HepG2 (cell line): ENCODE measurements around the gene ATP10A. TPM values are rescaled to one million over a fixed set of nuclear protein-coding genes. Genes with fewer than 3 reads are reported as not detected.

Experiments used
- ATAC-seq: fragments of 200-7000 bp; cut with Tn5 transposase; 3 replicates; pipeline ENCODE4 v1.9.1; 2020; ENCODE audit warnings: mild to moderate bottlenecking, moderate library complexity
- BruUV-seq: library from RNA; stranded (reverse); fragments of 400-500 nt; replicated peaks from 2 replicates; lab custom pipeline; 2021; lab: Mats Ljungman, UMichigan
- CTCF ChIA-PET: fragments of 300-600 bp; formaldehyde crosslinking; extraction: SDS; loops from one replicate; lab custom pipeline; 2021; ENCODE audit warnings: low total read pairs, inconsistent platforms, low intra/inter-chr PET ratio; lab: Yijun Ruan, JAX
- POLR2A ChIA-PET: fragments of 350-600 bp; sonication (Branson Sonifier 250); formaldehyde crosslinking; loops from one replicate; lab custom pipeline; 2020; ENCODE audit warnings: antibody characterized with exemption, inconsistent platforms; lab: Yijun Ruan, JAX
- DNase-seq: peaks from one replicate; pipeline ENCODE4 v3.0.0-alpha.2; 2015; ENCODE audit warnings: low spot score
- FAIRE-seq: peaks from 3 replicates; lab custom pipeline; 2011; peaks lifted over from hg19 to GRCh38; lab: Jason Lieb, UNC
- H2AFZ ChIP-seq: one replicate; pipeline ENCODE4 v1.6.1; 2011; ENCODE audit warnings: low read length, inconsistent platforms
- H3K27ac ChIP-seq: fragments of 300-600 bp; 3 replicates; pipeline ENCODE4 v1.8.0; 2011; ENCODE audit warnings: mixed run types, mild to moderate bottlenecking, mixed read lengths, low read length, inconsistent platforms; ENCODE audit not compliant: insufficient read depth; ENCODE audit errors: extremely low read length
- H3K27me3 ChIP-seq, 2 experiments: fragments of 200-600 bp in 1 of 2; 2 replicates in 1 of 2; 3 replicates in 1 of 2; pipeline versions ENCODE4 v1.6.0 to v1.8.0; 2011; ENCODE audit warnings: low read length in 2 of 2, mild to moderate bottlenecking in 2 of 2, moderate library complexity in 2 of 2, inconsistent platforms in 1 of 2; ENCODE audit not compliant: insufficient read depth in 2 of 2, control insufficient read depth in 1 of 2
- H3K36me3 ChIP-seq, 2 experiments: fragments of 200-600 bp in 1 of 2; replicated peaks in 1 of 2; 2 replicates in 1 of 2; 3 replicates in 1 of 2; pipeline versions ENCODE4 v1.5.1 to v1.8.0; 2011; ENCODE audit warnings: low read length in 2 of 2, inconsistent platforms in 1 of 2; ENCODE audit not compliant: insufficient read depth in 2 of 2, control insufficient read depth in 1 of 2
- H3K4me1 ChIP-seq: 2 replicates; pipeline ENCODE4 v1.5.1; 2012; ENCODE audit warnings: low read length, inconsistent platforms; ENCODE audit not compliant: insufficient read depth
- H3K4me2 ChIP-seq: 2 replicates; pipeline ENCODE4 v1.6.0; 2011; ENCODE audit warnings: low read depth, low read length, inconsistent platforms
- H3K4me3 ChIP-seq, 3 experiments: fragments of 200-600 bp in 1 of 3; sonication (generic), shearing (Covaris generic) in 1 of 3; replicated peaks in 1 of 3; 2 replicates each; pipeline ENCODE4 v1.5.1; 2011 to 2016; ENCODE audit warnings: low read length in 3 of 3, inconsistent platforms in 2 of 3, low read depth in 2 of 3, mild to moderate bottlenecking in 2 of 3, control low read depth in 1 of 3, mixed read lengths in 1 of 3; ENCODE audit not compliant: insufficient read depth in 1 of 3
- H3K79me2 ChIP-seq: one replicate; pipeline ENCODE4 v1.6.1; 2011; ENCODE audit warnings: low read length, inconsistent platforms; ENCODE audit not compliant: insufficient read depth
- H3K9ac ChIP-seq: 2 replicates; pipeline ENCODE4 v1.6.0; 2011; ENCODE audit warnings: mild to moderate bottlenecking, low read depth, low read length, inconsistent platforms; ENCODE audit not compliant: insufficient read depth
- H3K9me3 ChIP-seq: 2 replicates; pipeline ENCODE4 v1.5.1; 2012; ENCODE audit warnings: mild to moderate bottlenecking, low read length
- H4K20me1 ChIP-seq: 2 replicates; pipeline ENCODE4 v1.6.0; 2011; ENCODE audit warnings: inconsistent platforms, mild to moderate bottlenecking, low read length, moderate library complexity; ENCODE audit not compliant: insufficient read depth
- DDIT3 ChIP-seq: sonication (generic); formaldehyde crosslinking; IDR thresholded peaks from 2 replicates; pipeline ENCODE4 v1.4.0; 2020; ENCODE audit warnings: mild to moderate bottlenecking, missing genetic modification reagents
- EEA1 ChIP-seq: sonication (generic); formaldehyde crosslinking; IDR thresholded peaks from 2 replicates; pipeline ENCODE4 v1.5.1; 2020; ENCODE audit warnings: mild to moderate bottlenecking, missing genetic modification reagents, borderline replicate concordance
- GATAD1 ChIP-seq: IDR thresholded peaks from 2 replicates; pipeline ENCODE4 v1.6.1; 2016; ENCODE audit warnings: missing genetic modification reagents, missing compliant biosample characterization
- HOXA9 ChIP-seq: sonication (generic); formaldehyde crosslinking; IDR thresholded peaks from 2 replicates; pipeline ENCODE4 v1.8.1; 2022; ENCODE audit warnings: missing genetic modification reagents, mild to moderate bottlenecking, moderate library complexity, borderline replicate concordance
- SIN3A ChIP-seq: IDR thresholded peaks from 2 replicates; pipeline ENCODE4 v1.6.1; 2011; ENCODE audit warnings: low read depth, mild to moderate bottlenecking, control low read depth, low read length, borderline replicate concordance
- SP140L ChIP-seq: sonication (generic); formaldehyde crosslinking; IDR thresholded peaks from 2 replicates; pipeline ENCODE4 v1.4.0; 2020; ENCODE audit warnings: missing genetic modification reagents, borderline replicate concordance
- UBTF ChIP-seq: sonication (generic); formaldehyde crosslinking; IDR thresholded peaks from 2 replicates; pipeline ENCODE4 v1.4.0; 2020; ENCODE audit warnings: mild to moderate bottlenecking, missing genetic modification reagents
- YY1 ChIP-seq: IDR thresholded peaks from 2 replicates; pipeline ENCODE4 v1.6.1; 2011; ENCODE audit warnings: low read length, low read depth, moderate library complexity, mild to moderate bottlenecking; ENCODE audit not compliant: insufficient read depth, insufficient replicate concordance
- ZBTB26 ChIP-seq: IDR thresholded peaks from 2 replicates; pipeline ENCODE4 v1.6.1; 2016; ENCODE audit warnings: missing compliant biosample characterization, missing genetic modification reagents, borderline replicate concordance
- ZC3H13 ChIP-seq: sonication (generic); formaldehyde crosslinking; IDR thresholded peaks from 2 replicates; pipeline ENCODE4 v1.8.1; 2023; ENCODE audit warnings: mild to moderate bottlenecking, missing genetic modification reagents, moderate library complexity
- ZFP36L2 ChIP-seq: sonication (generic); formaldehyde crosslinking; IDR thresholded peaks from 2 replicates; pipeline ENCODE4 v1.4.0; 2020; ENCODE audit warnings: missing genetic modification reagents
- ZNF337 ChIP-seq: sonication (generic); formaldehyde crosslinking; IDR thresholded peaks from 2 replicates; pipeline ENCODE4 v1.5.1; 2020; ENCODE audit warnings: missing genetic modification reagents, low read depth, mild to moderate bottlenecking, borderline replicate concordance
- ZNF567 ChIP-seq: sonication (generic); formaldehyde crosslinking; IDR thresholded peaks from 2 replicates; pipeline ENCODE4 v1.8.1; 2023; ENCODE audit warnings: mild to moderate bottlenecking, missing genetic modification reagents, borderline replicate concordance
- ZNF720 ChIP-seq: sonication (generic); formaldehyde crosslinking; IDR thresholded peaks from 2 replicates; pipeline ENCODE4 v1.4.0; 2020; ENCODE audit warnings: missing genetic modification reagents
- ZNF784 ChIP-seq: sonication (generic); formaldehyde crosslinking; IDR thresholded peaks from 2 replicates; pipeline ENCODE4 v1.5.1; 2020; ENCODE audit warnings: missing genetic modification reagents, mild to moderate bottlenecking, borderline replicate concordance
- ZNF788 ChIP-seq: sonication (generic); formaldehyde crosslinking; IDR thresholded peaks from 2 replicates; pipeline ENCODE4 v1.5.0; 2020; ENCODE audit warnings: mild to moderate bottlenecking, missing genetic modification reagents, borderline replicate concordance
- WGBS: methylation state at CpG from one replicate; pipeline ENCODE4 v1.1.6; 2017; ENCODE audit warnings: low lambda C conversion rate; 5-methylcytosine and 5-hydroxymethylcytosine counted together
- in situ Hi-C: cut with HindIII; loops from 2 replicates; pipeline ENCODE4 v1.10.0; 2017; ENCODE audit warnings: low pct_unique_long_range_greater_than_20kb; ENCODE audit not compliant: extremely low pct_ligation_motif_present
- intact Hi-C: fragments of 100-400 bp; cut with micrococcal nuclease; formaldehyde crosslinking; loops from one replicate; pipeline ENCODE4 v1.10.0; 2022; ENCODE audit not compliant: unreplicated experiment
- polyA plus RNA-seq, 8 experiments: library from polyadenylated mRNA; depleted of rRNA in 3 of 8; stranded (reverse) in 7 of 8; unstranded in 1 of 8; fragments of >200 nt; fragmentation: Illumina TruSeq in 4 of 8; extraction: Trizol in 4 of 8; gene quantifications; 2 replicates each; pipeline versions ENCODE4 v1.2.1 to v1.2.3, GENCODE V29; 2011 to 2016; ENCODE audit warnings: low read depth in 4 of 8, missing spikeins in 1 of 8, mixed read lengths in 1 of 8; ENCODE audit not compliant: insufficient read depth in 1 of 8
- total RNA-seq, 5 experiments: library from RNA; depleted of rRNA; stranded (reverse); fragments of >200 nt; fragmentation: Illumina TruSeq; extraction: Trizol; gene quantifications; 2 replicates each; pipeline ENCODE4 v1.2.3, GENCODE V29; 2016; ENCODE audit warnings: low read depth in 1 of 5
- TF ChIP-seq, protein P1 (sequence below): IDR thresholded peaks from 2 replicates; pipeline ENCODE4 v1.6.1; 2016; ENCODE audit warnings: mild to moderate bottlenecking

The ATP10A gene
- total and polyA plus RNA-seq, 2 of the 13 experiments (the other 11 are each of a cell fraction or from before 2014, with no cell fraction given): 0.58 to 4.2 TPM

DNA sequence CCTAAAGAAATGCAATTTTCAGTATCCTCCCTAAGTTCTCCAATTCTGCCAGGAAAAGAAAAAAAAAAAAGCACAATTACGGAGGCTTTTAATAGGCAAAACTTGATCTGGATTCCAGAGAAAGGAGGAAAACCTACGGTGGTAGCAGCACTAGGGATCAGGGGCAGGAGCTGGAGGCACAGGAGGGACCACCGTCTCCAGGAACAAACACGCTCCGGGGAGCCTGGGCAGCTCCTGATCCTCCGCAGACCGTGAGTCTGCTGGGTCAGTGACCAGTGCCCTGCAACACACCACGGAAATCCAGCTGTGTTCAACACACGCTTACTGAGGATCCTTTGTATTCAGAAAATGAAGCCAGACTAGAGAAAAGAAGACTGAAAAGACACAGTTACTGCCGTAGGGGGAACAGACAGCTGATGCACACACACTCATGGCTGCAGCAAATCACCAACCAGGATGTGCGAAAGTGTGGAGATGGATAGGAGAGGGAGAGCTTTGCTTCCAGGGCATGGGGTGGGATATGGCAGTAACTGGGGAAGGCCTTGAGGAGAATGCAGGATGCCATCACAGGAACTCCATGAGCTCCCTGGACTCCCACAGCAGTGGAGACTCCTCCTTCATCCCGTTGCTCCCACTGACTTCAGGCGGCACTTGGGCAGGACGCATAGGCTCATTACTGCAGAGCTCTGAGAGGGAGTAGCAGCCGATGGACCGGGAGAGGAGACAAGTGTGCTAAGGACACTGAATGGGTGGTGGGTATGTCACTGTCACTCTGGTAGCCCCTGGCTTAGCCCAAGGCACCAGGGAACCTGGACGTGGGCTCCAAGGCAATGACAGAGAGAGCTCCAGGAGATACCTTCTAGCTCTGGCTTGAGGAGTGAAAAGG lies 167.0 kb downstream of the ATP10A start:
- FAIRE-seq: no peak
- no peak for DNase-seq
- no peak overlapping the region for H3K4me2 ChIP-seq

More for the DNA sequence above, 167.0 kb downstream of the ATP10A start:
- WGBS: 53% methylated on average over 11 of the region's 17 CpGs
- H3K79me2 ChIP-seq: no peaks in the 10 kb centered on the region
- H4K20me1 ChIP-seq: no peaks in the 10 kb centered on the region
- CTCF ChIA-PET: no interaction called here
- H3K4me3 ChIP-seq: no peak overlapping the region
- H3K9me3 ChIP-seq: no peaks in the 10 kb centered on the region
- H2AFZ ChIP-seq: no peak overlapping the region
- no peaks in the 10 kb centered on the region for H3K36me3 ChIP-seq
- H3K27me3 ChIP-seq: no peaks in the 10 kb centered on the region
- no peak overlapping the region for H3K27ac ChIP-seq
- H3K4me1 ChIP-seq: no peaks in the 10 kb centered on the region
- in situ Hi-C loops: no loop called here
- intact Hi-C loops: loop anchor here (10.0 kb wide), 1 partner anchor 1169 kb away; the partner anchor contains the start of gene GABRA5
- ATAC-seq: no peak
- no peak overlapping the region for H3K9ac ChIP-seq
- POLR2A ChIA-PET: no interaction called here
- TF ChIP-seq ZFP36L2 (CRISPR knock-in tag): no peak
- TF ChIP-seq ZNF567: no peak
- TF ChIP-seq, protein P1, sequence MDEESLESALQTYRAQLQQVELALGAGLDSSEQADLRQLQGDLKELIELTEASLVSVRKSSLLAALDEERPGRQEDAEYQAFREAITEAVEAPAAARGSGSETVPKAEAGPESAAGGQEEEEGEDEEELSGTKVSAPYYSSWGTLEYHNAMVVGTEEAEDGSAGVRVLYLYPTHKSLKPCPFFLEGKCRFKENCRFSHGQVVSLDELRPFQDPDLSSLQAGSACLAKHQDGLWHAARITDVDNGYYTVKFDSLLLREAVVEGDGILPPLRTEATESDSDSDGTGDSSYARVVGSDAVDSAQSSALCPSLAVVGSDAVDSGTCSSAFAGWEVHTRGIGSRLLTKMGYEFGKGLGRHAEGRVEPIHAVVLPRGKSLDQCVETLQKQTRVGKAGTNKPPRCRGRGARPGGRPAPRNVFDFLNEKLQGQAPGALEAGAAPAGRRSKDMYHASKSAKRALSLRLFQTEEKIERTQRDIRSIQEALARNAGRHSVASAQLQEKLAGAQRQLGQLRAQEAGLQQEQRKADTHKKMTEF (CRISPR knock-in tag): no peak
- no peak for TF ChIP-seq ZNF720
- TF ChIP-seq SP140L (CRISPR knock-in tag): no peak
- no peak for TF ChIP-seq EEA1 (CRISPR knock-in tag)
- no peak for TF ChIP-seq ZNF337 (CRISPR knock-in tag)
- no peak for TF ChIP-seq ZC3H13
- no peak for TF ChIP-seq DDIT3 (CRISPR knock-in tag)
- no peak for TF ChIP-seq SIN3A
- TF ChIP-seq YY1: no peak
- TF ChIP-seq HOXA9 (CRISPR knock-in tag): no peak
- TF ChIP-seq UBTF: no peak
- no peak for TF ChIP-seq ZNF784 (CRISPR knock-in tag)
- no peak for TF ChIP-seq GATAD1 (CRISPR knock-in tag)
- TF ChIP-seq ZBTB26 (CRISPR knock-in tag): no peak
- no peak for TF ChIP-seq ZNF788 (CRISPR knock-in tag)
- BruUV-seq: no TSS peak
